NB4 (cell line): Measurements from ENCODE around the gene CUL4A.
"Not testable (repeated sequence)": the region's sequence is repeated elsewhere in the genome, so short reads cannot be mapped to it uniquely, and the experiment has no call there.

Experiments used
- CTCF ChIP-seq: IDR thresholded peaks from one replicate; pipeline ENCODE4 v1.5.1; 2012; ENCODE audit warnings: low read depth, low read length
- MAX ChIP-seq: IDR thresholded peaks from 2 replicates; pipeline ENCODE4 v1.6.1; 2011; ENCODE audit warnings: low read depth, low read length
- MYC ChIP-seq: IDR thresholded peaks from 2 replicates; pipeline ENCODE4 v1.6.1; 2011; ENCODE audit warnings: low read depth, low read length
- POLR2A ChIP-seq: IDR thresholded peaks from 2 replicates; pipeline ENCODE4 v1.6.1; 2011; ENCODE audit warnings: mild to moderate bottlenecking; ENCODE audit not compliant: insufficient read length; ENCODE audit errors: extremely low read depth

GRCh38 chr13:113257908-113258307 lies 48.5 kb downstream of the CUL4A start:
- TF ChIP-seq MAX, CTCF, POLR2A, MYC: not testable (repeated sequence)
